HG03558 (cell line): ENCODE data around the gene IL34.
"Not testable (repeated sequence)": the region's sequence is repeated elsewhere in the genome, so short reads cannot be mapped to it uniquely, and the experiment has no call there.

Experiments used
- ATAC-seq: cut with Tn5 transposase; IDR thresholded peaks from one replicate; pipeline ENCODE4 v1.9.1; 2021; ENCODE audit warnings: moderate number of reproducible peaks; ENCODE audit not compliant: unreplicated experiment; ENCODE audit errors: extremely low read depth

IL34 gene

DNA sequence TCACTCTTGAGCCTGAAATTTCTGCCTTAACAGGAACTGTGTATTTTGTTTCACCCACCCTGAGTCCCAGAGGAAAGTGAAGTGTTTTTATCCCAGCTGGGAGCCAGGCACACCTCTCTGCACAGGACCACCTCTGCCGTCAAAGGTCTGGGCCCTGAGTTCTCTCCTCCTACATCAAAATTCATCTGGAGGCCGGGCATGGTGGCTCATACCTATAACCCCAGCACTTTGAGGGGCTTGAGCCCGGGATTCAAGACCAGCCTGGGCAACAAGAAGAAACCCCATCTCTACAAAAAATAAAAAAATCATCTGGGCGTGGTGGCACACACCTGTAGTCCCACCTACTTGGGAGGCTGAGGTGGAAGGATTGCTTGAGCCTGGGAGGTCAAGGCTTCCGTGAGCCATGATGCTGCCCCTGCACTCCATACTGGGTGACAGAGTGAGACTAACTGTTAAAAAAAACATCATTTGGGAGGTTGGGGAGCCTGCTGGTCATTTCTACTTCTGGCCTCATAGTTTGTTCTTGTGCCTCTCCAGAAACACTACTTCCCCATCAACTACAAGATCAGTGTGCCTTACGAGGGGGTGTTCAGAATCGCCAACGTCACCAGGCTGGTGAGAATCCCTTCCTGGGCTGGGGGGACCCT lies 9.8 kb downstream of the IL34 start:
- ATAC-seq = no peak

DNA sequence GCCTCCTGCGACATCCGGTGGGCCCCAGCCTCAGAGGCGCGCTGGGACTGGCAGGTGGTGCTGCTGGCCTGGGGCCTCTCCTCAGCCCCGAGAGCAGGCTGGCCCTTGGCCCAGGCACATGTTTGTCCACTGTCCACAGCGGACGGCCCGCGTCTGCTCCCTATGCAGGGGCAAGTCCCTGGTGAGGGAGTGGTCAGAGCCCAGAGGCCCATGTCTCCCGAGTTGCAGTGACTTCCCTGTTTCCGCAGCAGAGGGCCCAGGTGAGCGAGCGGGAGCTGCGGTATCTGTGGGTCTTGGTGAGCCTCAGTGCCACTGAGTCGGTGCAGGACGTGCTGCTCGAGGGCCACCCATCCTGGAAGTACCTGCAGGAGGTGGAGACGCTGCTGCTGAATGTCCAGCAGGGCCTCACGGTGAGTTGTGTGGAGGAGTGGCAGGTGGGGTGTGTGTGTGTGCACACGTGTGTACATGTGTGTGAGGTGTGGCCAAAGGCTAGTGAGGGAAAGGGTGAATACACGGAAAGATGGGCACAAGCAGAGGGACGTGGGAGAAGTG lies 10.4 kb downstream of the IL34 start:
- ATAC-seq = no peak

DNA sequence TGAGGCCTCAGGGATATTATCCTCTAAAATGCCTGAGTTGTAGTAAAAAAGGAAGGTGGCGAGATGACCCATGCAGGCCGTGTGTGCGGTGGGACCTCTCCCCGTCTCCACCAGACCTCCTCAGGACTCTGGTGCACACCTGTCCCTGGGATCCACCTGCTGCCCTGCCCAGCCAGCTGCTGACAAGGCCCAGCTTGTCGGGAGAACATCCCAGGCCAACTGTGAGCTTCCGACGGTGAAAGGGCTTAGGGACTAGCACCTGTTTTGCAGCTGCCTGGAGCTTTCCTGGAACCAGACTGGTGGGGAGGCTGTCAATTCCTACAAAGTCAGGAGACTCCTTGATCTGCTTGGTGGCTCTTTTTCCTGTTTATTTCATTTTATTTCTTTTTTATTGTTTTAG lies 11.6 kb downstream of the IL34 start:
- no peak for ATAC-seq

DNA sequence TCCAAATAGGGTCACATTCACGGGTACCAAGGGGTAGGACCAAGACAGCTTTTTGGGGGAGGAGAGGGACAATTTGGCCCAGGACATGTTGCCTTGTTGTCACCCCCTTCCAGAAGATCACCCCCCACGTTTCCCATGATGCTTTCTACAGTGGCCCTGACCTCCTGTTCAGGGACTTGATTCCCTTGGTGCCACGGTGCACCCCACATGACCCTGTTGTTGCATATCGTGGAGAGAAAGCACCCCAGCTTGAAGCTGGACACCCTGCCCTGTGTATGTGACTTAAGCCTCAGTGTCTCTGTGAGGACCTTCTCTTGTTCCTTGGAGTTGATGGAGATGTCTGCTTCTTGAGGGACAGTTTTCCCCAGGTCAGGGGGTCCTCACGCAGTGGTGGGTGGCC lies 12.6 kb downstream of the IL34 start:
- no peak for ATAC-seq

- no peak for ATAC-seq
These were observed 13.2 kb downstream of the IL34 start for GRCh38 chr16:70659546-70659945.

GRCh38 chr16:70659953-70660671 lies 13.8 kb downstream of the IL34 start:
- no peak for ATAC-seq

DNA sequence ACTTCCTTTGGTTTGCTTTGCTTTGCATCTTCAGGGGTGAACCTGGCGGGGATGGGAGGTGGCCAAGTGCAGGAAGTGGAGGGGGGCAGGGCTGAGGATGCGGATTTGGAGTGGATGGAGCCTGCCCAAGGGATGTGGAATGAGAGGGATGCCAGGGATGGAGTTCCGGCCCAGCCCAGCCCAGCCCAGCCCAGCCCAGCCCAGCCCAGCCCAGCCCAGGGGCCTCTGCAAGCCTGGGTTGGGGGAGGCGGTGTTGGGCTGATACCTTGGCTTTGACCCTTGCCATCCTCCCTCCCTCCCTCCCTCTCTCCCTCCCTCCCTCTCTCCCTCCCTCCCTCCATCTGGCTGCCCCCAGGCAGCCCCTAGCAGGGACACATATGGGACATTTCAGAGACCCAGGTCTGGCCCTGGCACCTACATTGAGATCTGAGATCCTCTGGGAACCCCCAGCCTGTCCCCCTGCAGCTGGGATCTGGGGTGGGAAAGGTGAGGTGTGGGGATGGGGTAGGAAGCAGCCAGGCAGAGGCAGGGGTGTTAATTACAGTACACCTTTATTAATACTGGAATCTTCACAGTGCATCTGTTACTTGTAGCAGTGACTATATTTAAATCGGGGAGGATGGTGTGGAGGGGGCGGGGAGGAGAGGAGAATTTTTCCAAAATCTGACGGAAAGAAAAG lies 14.5 kb downstream of the IL34 start:
- no peak for ATAC-seq

DNA sequence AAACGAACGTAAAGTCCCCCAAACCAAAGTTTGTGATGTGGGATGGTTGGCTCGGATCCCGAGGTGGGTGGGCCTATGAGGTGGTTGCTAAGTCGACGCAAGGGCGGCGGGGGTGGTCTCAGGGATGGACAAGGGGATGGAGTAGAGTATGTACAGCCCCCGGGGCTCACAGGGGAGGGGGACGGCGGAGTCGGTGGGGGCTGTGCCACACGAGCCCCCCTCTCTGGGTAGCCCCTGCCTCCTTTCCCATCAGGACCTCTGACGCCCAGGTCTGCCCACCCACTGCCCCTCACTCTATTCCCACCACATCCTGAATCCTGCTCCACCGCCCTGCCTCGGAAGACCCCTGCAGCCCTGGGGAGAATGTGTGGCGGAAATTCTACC lies 15.2 kb downstream of the IL34 start:
- ATAC-seq = no peak

GRCh38 chr16:70661918-70662641 lies 15.7 kb downstream of the IL34 start:
- ATAC-seq = no peak

GRCh38 chr16:70662991-70663523 lies 16.7 kb downstream of the IL34 start:
- ATAC-seq = no peak

DNA sequence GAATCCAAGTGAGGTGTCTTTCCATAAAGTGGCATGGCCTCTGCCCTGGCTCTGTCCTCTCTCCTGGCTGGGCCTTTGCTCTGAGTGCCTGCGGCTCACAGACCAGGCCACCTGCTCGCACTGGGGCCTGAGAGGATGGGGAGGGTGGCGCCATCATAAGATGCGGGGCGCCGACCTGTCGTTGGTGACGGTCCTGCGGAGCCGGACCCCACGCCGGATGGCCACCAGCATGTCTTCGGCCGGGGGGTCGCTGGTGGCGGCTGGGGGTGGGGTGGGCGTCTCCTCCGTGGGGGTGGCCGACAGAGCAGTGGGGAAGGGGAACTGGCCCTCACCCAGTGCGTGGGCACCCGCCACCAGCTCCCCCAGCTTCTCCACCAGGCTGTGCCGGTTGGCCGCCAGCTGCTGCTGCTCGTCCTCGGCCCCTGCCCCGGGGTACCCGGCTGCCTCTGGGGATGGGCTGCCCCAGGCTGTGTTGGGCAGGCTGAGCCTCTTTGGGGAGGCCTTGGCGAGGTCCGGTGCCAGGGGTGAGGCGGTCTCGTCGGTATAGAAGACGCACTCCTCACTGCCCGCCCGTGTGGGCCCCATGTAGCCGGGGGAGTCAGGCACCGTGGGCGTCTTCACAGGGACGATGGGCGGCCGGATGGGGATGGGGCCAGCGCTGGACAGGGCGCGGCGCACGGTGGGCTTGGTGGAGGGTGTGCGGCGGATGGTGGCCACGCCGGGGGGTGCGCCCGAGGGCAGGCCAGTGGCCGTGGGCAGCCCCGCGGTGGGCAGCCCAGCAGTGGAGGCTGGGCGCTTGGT lies 17.4 kb downstream of the IL34 start:
- no peak for ATAC-seq

GRCh38 chr16:70664325-70665112 lies 18.2 kb downstream of the IL34 start:
- no peak for ATAC-seq

GRCh38 chr16:70665113-70665694 lies 18.8 kb downstream of the IL34 start:
- ATAC-seq = no peak

GRCh38 chr16:70665806-70666735 lies 19.7 kb downstream of the IL34 start:
- no peak for ATAC-seq

DNA sequence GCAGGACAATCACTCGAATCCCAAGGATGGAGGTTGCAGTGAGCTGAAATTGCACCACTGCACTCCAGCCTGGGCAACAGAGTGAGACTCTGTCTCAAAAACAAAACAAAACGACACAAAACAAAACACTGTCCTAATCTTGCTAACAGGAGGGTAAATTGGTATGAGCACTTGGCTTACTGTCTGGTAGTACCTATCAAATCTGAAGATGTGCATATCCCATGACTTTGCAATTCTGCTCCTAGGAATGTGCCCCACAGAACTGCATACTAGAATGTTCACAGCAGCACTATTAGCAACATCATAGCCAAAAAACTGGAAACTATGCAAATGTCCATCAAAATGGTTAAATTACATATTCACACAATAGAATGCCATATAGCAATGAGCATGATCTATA lies 23.8 kb downstream of the IL34 start:
- ATAC-seq = no peak

- ATAC-seq = not testable (repeated sequence)
These were observed 24.6 kb downstream of the IL34 start for GRCh38 chr16:70670938-70671337.

GRCh38 chr16:70674221-70675014 lies 28.1 kb downstream of the IL34 start:
- no peak for ATAC-seq
